COLO829 (cell line): Measurements from ENCODE around the gene TENM3.

Experiments used
- DNase-seq: peaks from one replicate; pipeline ENCODE4 v3.0.0; 2012; ENCODE audit warnings: low spot score

The TENM3 gene

DNA sequence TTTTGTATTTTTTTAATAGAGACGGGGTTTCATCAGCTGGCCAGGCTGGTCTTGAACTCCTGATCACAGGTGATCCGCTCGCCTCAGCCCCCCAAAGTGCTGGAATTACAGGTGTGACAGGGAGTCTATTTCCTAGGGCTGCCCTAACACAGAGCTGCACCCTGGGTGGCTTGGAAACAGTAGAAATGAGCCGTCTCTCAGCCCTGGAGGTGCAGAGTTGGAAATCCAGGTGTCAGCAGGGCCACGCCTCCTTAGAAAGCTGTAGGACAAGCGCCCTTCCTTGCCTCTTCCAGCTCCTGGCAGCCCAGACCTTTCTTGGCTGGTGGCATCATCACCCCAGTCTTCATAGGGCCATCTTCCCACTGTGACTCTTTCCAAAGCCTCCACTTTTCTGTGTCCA, 602.4 kb downstream of the TENM3 start:
- no peak for DNase-seq

GRCh38 chr4:182846036-182846435, 602.8 kb downstream of the TENM3 start:
- no peak for DNase-seq

- no peak for DNase-seq
Measured at GRCh38 chr4:182847576-182848450, 604.6 kb downstream of the TENM3 start.

DNA sequence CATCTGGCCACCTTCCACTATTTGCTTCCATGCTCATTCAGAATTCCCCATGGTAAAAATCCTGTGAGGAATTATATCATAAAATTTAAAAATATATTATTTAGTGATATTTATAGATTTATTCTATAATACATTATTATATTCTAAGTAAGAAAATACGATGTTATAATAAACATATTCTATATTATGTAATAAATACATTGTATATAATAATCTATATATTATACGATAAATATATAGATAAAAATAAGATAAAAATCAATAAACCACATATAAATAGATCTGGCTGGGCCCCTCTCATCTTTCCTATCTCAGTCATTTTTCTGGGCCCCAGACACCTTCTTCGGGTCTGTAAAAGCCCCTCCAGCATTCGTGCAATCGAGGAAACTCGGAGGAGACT, 605.5 kb downstream of the TENM3 start:
- DNase-seq: no peak
